Lung (tissue), 13 donors: Measurements from ENCODE around the gene PDXK. TPM values are rescaled to one million over a fixed set of nuclear protein-coding genes. Genes with fewer than 3 reads are reported as not detected.
A peak's percentile ranks its signal among the peaks of the same experiment; 100 is the strongest.

ENCODE experiments used
- ATAC-seq: fragments of 200-7000 bp; cut with Tn5 transposase; one replicate; pipeline ENCODE4 v1.9.1; 2020; ENCODE audit warnings: moderate number of reproducible peaks; ENCODE audit not compliant: insufficient read depth, low FRiP score
- DNase-seq, 3 donors: peaks; one replicate each; pipeline ENCODE4 v3.0.0-alpha.2; 2013 to 2017
- H3K27ac ChIP-seq, 2 donors: one replicate each; pipeline ENCODE4 v1.5.1; 2013; ENCODE audit warnings: mild to moderate bottlenecking in 2 of 2, moderate library complexity in 2 of 2, control low read depth in 1 of 2, inconsistent platforms in 1 of 2, low read depth in 1 of 2, low read length in 1 of 2
- H3K27me3 ChIP-seq, 3 donors: one replicate each; pipeline ENCODE4 v1.5.1; 2013; ENCODE audit warnings: low read length in 2 of 3; ENCODE audit not compliant: control insufficient read depth in 3 of 3, insufficient read depth in 3 of 3
- H3K36me3 ChIP-seq, 4 donors: one replicate each; pipeline ENCODE4 v1.5.1; 2013; ENCODE audit warnings: low read length in 4 of 4, mild to moderate bottlenecking in 1 of 4, moderate library complexity in 1 of 4; ENCODE audit not compliant: control insufficient read depth in 4 of 4, insufficient read depth in 4 of 4
- H3K4me1 ChIP-seq, 5 donors: one replicate each; pipeline ENCODE4 v1.5.1; 2013; ENCODE audit warnings: low read length in 5 of 5, mild to moderate bottlenecking in 2 of 5, moderate library complexity in 1 of 5; ENCODE audit not compliant: control insufficient read depth in 5 of 5, insufficient read depth in 5 of 5
- H3K4me3 ChIP-seq: one replicate; pipeline ENCODE4 v1.5.1; 2013; ENCODE audit warnings: mild to moderate bottlenecking, control low read depth, moderate library complexity
- H3K9ac ChIP-seq, 2 donors: one replicate each; pipeline ENCODE4 v1.5.1; 2013; ENCODE audit warnings: low read length in 2 of 2, control low read depth in 1 of 2; ENCODE audit not compliant: insufficient read depth in 1 of 2
- H3K9me3 ChIP-seq, 4 donors: one replicate each; pipeline ENCODE4 v1.5.1; 2013; ENCODE audit warnings: low read length in 3 of 4, mild to moderate bottlenecking in 1 of 4, moderate library complexity in 1 of 4; ENCODE audit not compliant: control insufficient read depth in 4 of 4, insufficient read depth in 3 of 4
- CTCF ChIP-seq: IDR thresholded peaks from 2 replicates; pipeline ENCODE4 v1.5.1; 2012; ENCODE audit warnings: mild to moderate bottlenecking; ENCODE audit errors: control extremely low read depth, extremely low read depth
- WGBS, 2 donors: extraction: QIAGEN DNeasy Blood & Tissue Kit; methylation state at CpG; one replicate each; pipeline ENCODE4 v1.1.7; 2013; 5-methylcytosine and 5-hydroxymethylcytosine counted together
- polyA plus RNA-seq, 2 donors: library from polyadenylated mRNA; stranded (reverse); fragments of 200-250 nt; gene quantifications; one replicate each; pipeline ENCODE4 v1.2.1, GENCODE V29; 2013
- small RNA-seq: library from RNA; depleted of rRNA; stranded (forward); fragments of <200 nt; gene quantifications from one replicate; pipeline ENCODE3, GENCODE V24; 2014; ENCODE audit warnings: low replicate concordance
- total RNA-seq, 2 donors: library from RNA; depleted of rRNA in 1 of 2; stranded (reverse); fragments of >200 nt in 1 of 2; gene quantifications; one replicate each; pipeline ENCODE4 v1.2.1, GENCODE V29; 2014 to 2021
- donor health status: control.
- donor health status: control.
- donor health status: Bipolar disorder and iron deficiency.
- donor health status: healthy.
- donor health status: DM: yes; HTN: yes; CAD: no.

The PDXK gene
- total and polyA plus RNA-seq, 4 donors, result 62.7 to 276 (median 157) TPM

GRCh38 chr21:43809853-43810504 lies 91.0 kb downstream of the PDXK start:
- Histone ChIP-seq H3K4me3 (no peak overlapping the region), H3K27ac (no peak overlapping the region), H3K9me3 (no peaks in the 10 kb centered on the region), H3K27me3 (no peaks in the 10 kb centered on the region), H3K36me3 (peaks cover 0 to 6% (median 0%) of the 10 kb centered on the region in 4 donors), H3K4me1 (peaks cover 0 to 14% (median 6%) of the 10 kb centered on the region in 5 donors), H3K9ac (no peak overlapping the region)
- ATAC-seq (no peak), DNase-seq (no peak)
- WGBS, 2 donors, result 72 to 81% methylated on average over 24 to 26 of the region's 26 CpGs
- TF ChIP-seq CTCF, result no peak

- DNase-seq (peak; percentile 58 to 80 (median 62)), ATAC-seq (peak; percentile 90)
- Histone ChIP-seq H3K9me3 (no peaks in the 10 kb centered on the region), H3K27me3 (no peaks in the 10 kb centered on the region), H3K9ac (no peak overlapping the region), H3K4me3 (no peak overlapping the region), H3K36me3 (peaks cover 0 to 6% (median 0%) of the 10 kb centered on the region in 4 donors), H3K27ac (no peak overlapping the region), H3K4me1 (peaks cover 0 to 14% (median 6%) of the 10 kb centered on the region in 5 donors)
- WGBS, 2 donors, result 17 to 20% methylated on average over 21 to 23 of the region's 23 CpGs
- peak; percentile 79 for TF ChIP-seq CTCF
Measured at GRCh38 chr21:43810505-43811261, 91.8 kb downstream of the PDXK start.

- no peak for TF ChIP-seq CTCF
- DNase-seq, result peak in 2 of 3 donors; percentile 18 to 19
- Histone ChIP-seq H3K27me3 (no peaks in the 10 kb centered on the region), H3K36me3 (peaks cover 0 to 2% (median 0%) of the 10 kb centered on the region in 4 donors), H3K9me3 (no peaks in the 10 kb centered on the region), H3K4me3 (peak overlapping the region; percentile 12), H3K4me1 (peaks cover 0 to 14% (median 6%) of the 10 kb centered on the region in 5 donors), H3K27ac (peak overlapping the region in 1 of 2 donors; percentile 58), H3K9ac (no peak overlapping the region)
- WGBS, 2 donors, result 66 to 77% methylated on average over 24 of the region's 24 CpGs
- no peak for ATAC-seq
Measured at GRCh38 chr21:43811262-43812105, 92.6 kb downstream of the PDXK start.

Small RNA genes within 50 kb of the gene (small RNA-seq; reads per million reads assigned to genes)
- not detected for gene AP001052.1

Other genes with a start within 250 kb of the PDXK start
- under 1 TPM; 0.60 to 0.71 TPM for gene HSF2BP, start 59.6 kb upstream of the PDXK start, total RNA-seq
- under 1 TPM; 0.46 to 0.55 TPM for gene HSF2BP, start 59.6 kb upstream of the PDXK start, polyA plus RNA-seq
- 10 to 100 TPM; 14.6 to 18.1 TPM for gene RRP1B, start 59.6 kb upstream of the PDXK start, total RNA-seq
- 10 to 100 TPM in 1 of 2 donors, 1 to 10 TPM in 1; 6.4 to 10.8 TPM for gene RRP1B, start 59.6 kb upstream of the PDXK start, polyA plus RNA-seq
- gene CSTB, start 57.2 kb downstream of the PDXK start, total RNA-seq, result 100 to 1,000 TPM in 1 of 2 donors, 10 to 100 TPM in 1; 33.2 to 140 TPM
- 100 to 1,000 TPM; 222 to 263 TPM for gene CSTB, start 57.2 kb downstream of the PDXK start, polyA plus RNA-seq
- gene RRP1, start 70.4 kb downstream of the PDXK start, total RNA-seq, result 10 to 100 TPM; 23.0 to 26.7 TPM
- gene RRP1, start 70.4 kb downstream of the PDXK start, polyA plus RNA-seq, result 10 to 100 TPM; 15.8 to 15.9 TPM
- gene AGPAT3, start 146.1 kb downstream of the PDXK start, total RNA-seq, result 100 to 1,000 TPM in 1 of 2 donors, 10 to 100 TPM in 1; 40.2 to 120 TPM
- 10 to 100 TPM; 29.4 to 47.6 TPM for gene AGPAT3, start 146.1 kb downstream of the PDXK start, polyA plus RNA-seq